ENCODE measurements around the gene RNF182.
"Not testable (repeated sequence)": the region's sequence is repeated elsewhere in the genome, so short reads cannot be mapped to it uniquely, and the experiment has no call there.

The RNF182 gene

GRCh38 chr6:14017626-14018475 lies 93.1 kb downstream of the RNF182 start:
- no peak overlapping the region for H3K27ac Mint-ChIP-seq
- peaks cover 6% of the 10 kb centered on the region for H3K27me3 Mint-ChIP-seq
- no peaks in the 10 kb centered on the region for H3K36me3 Mint-ChIP-seq (ENCODE audit: low read depth)
- H3K4me1 Mint-ChIP-seq (ENCODE audit: low read depth): no peaks in the 10 kb centered on the region
- no peak overlapping the region for H3K4me3 Mint-ChIP-seq
- H3K9me3 Mint-ChIP-seq: no peaks in the 10 kb centered on the region

GRCh38 chr6:14018559-14018958 lies 93.8 kb downstream of the RNF182 start:
- H3K4me1 Mint-ChIP-seq (ENCODE audit: low read depth); H3K9me3 Mint-ChIP-seq; H3K27ac Mint-ChIP-seq; H3K27me3 Mint-ChIP-seq; H3K4me3 Mint-ChIP-seq; H3K36me3 Mint-ChIP-seq (ENCODE audit: low read depth): not testable (repeated sequence)

GRCh38 chr6:14020551-14020950 lies 95.8 kb downstream of the RNF182 start:
- Mint-ChIP-seq H3K4me3 (no peak overlapping the region), H3K9me3 (no peaks in the 10 kb centered on the region), H3K27ac (no peak overlapping the region), H3K4me1 (ENCODE audit: low read depth) (no peaks in the 10 kb centered on the region), H3K36me3 (ENCODE audit: low read depth) (no peaks in the 10 kb centered on the region), H3K27me3 (peaks cover 2% of the 10 kb centered on the region)

- no peaks in the 10 kb centered on the region for H3K36me3 Mint-ChIP-seq (ENCODE audit: low read depth)
- no peak overlapping the region for H3K27ac Mint-ChIP-seq
- no peak overlapping the region for H3K4me3 Mint-ChIP-seq
- no peaks in the 10 kb centered on the region for H3K9me3 Mint-ChIP-seq
- H3K27me3 Mint-ChIP-seq: peaks cover 7% of the 10 kb centered on the region
- no peaks in the 10 kb centered on the region for H3K4me1 Mint-ChIP-seq (ENCODE audit: low read depth)
These were observed 96.7 kb downstream of the RNF182 start for GRCh38 chr6:14021449-14021848.

GRCh38 chr6:14022673-14023072 lies 97.9 kb downstream of the RNF182 start:
- no peaks in the 10 kb centered on the region for H3K36me3 Mint-ChIP-seq (ENCODE audit: low read depth)
- H3K4me3 Mint-ChIP-seq: no peak overlapping the region
- peaks cover 8% of the 10 kb centered on the region for H3K27me3 Mint-ChIP-seq
- no peaks in the 10 kb centered on the region for H3K4me1 Mint-ChIP-seq (ENCODE audit: low read depth)
- H3K9me3 Mint-ChIP-seq: no peaks in the 10 kb centered on the region
- no peak overlapping the region for H3K27ac Mint-ChIP-seq

GRCh38 chr6:14023855-14024254 lies 99.1 kb downstream of the RNF182 start:
- Mint-ChIP-seq H3K9me3 (no peaks in the 10 kb centered on the region), H3K4me3 (no peak overlapping the region), H3K4me1 (ENCODE audit: low read depth) (no peaks in the 10 kb centered on the region), H3K36me3 (ENCODE audit: low read depth) (no peaks in the 10 kb centered on the region), H3K27me3 (peaks cover 15% of the 10 kb centered on the region), H3K27ac (no peak overlapping the region)

GRCh38 chr6:14025160-14025559 lies 100.4 kb downstream of the RNF182 start:
- Mint-ChIP-seq H3K27ac (no peak overlapping the region), H3K36me3 (ENCODE audit: low read depth) (no peaks in the 10 kb centered on the region), H3K4me3 (no peak overlapping the region), H3K4me1 (ENCODE audit: low read depth) (no peaks in the 10 kb centered on the region), H3K9me3 (no peaks in the 10 kb centered on the region), H3K27me3 (peaks cover 17% of the 10 kb centered on the region)

GRCh38 chr6:14026831-14027539 lies 102.2 kb downstream of the RNF182 start:
- no peaks in the 10 kb centered on the region for H3K9me3 Mint-ChIP-seq
- H3K27me3 Mint-ChIP-seq: peaks cover 17% of the 10 kb centered on the region
- no peaks in the 10 kb centered on the region for H3K36me3 Mint-ChIP-seq (ENCODE audit: low read depth)
- H3K27ac Mint-ChIP-seq: no peak overlapping the region
- no peak overlapping the region for H3K4me3 Mint-ChIP-seq
- no peaks in the 10 kb centered on the region for H3K4me1 Mint-ChIP-seq (ENCODE audit: low read depth)

GRCh38 chr6:14028631-14029030 lies 103.9 kb downstream of the RNF182 start:
- H3K27ac Mint-ChIP-seq: no peak overlapping the region
- H3K4me1 Mint-ChIP-seq (ENCODE audit: low read depth): no peaks in the 10 kb centered on the region
- H3K4me3 Mint-ChIP-seq: no peak overlapping the region
- peaks cover 17% of the 10 kb centered on the region for H3K27me3 Mint-ChIP-seq
- no peaks in the 10 kb centered on the region for H3K36me3 Mint-ChIP-seq (ENCODE audit: low read depth)
- H3K9me3 Mint-ChIP-seq: no peaks in the 10 kb centered on the region

GRCh38 chr6:14029605-14030004 lies 104.9 kb downstream of the RNF182 start:
- peaks cover 17% of the 10 kb centered on the region for H3K27me3 Mint-ChIP-seq
- no peaks in the 10 kb centered on the region for H3K4me1 Mint-ChIP-seq (ENCODE audit: low read depth)
- no peaks in the 10 kb centered on the region for H3K36me3 Mint-ChIP-seq (ENCODE audit: low read depth)
- no peaks in the 10 kb centered on the region for H3K9me3 Mint-ChIP-seq
- no peak overlapping the region for H3K4me3 Mint-ChIP-seq
- H3K27ac Mint-ChIP-seq: no peak overlapping the region

Data from stimulated activated naive CD8-positive, alpha-beta T cell treated with anti-CD3 and anti-CD28 coated beads, Interleukin-15, Interleukin-2, amounts not matched to agents 100 ng/mL and 50 ng/mL, for 24 hours (primary cell).